Thyroid gland (tissue), 4 donors: ENCODE results near the gene ULK4.

Experiments used
- CTCF ChIP-seq, 6 experiments: fragments of 200-600 bp in 3 of 6; fragments of 450-650 bp in 3 of 6; sonication (generic) in 3 of 6; IDR thresholded peaks; one replicate each; pipeline ENCODE4 v1.5.1; 2016 to 2019; ENCODE audit warnings: antibody characterized with exemption in 6 of 6, mild to moderate bottlenecking in 2 of 6, inconsistent platforms in 1 of 6, moderate library complexity in 1 of 6
- POLR2A ChIP-seq, 2 donors: fragments of 450-650 bp; IDR thresholded peaks; one replicate each; pipeline ENCODE4 v1.6.1; 2017; ENCODE audit warnings: antibody characterized with exemption in 2 of 2, mild to moderate bottlenecking in 2 of 2, moderate library complexity in 1 of 2

GRCh38 chr3:41307065-41307464 lies 654.8 kb downstream of the ULK4 start:
- TF ChIP-seq CTCF (IDR thresholded peaks at IDR 0.05), result no peak
- no peak for TF ChIP-seq POLR2A (IDR thresholded peaks at IDR 0.05)
